ENCODE measurements around the gene CLK1.

DNA sequence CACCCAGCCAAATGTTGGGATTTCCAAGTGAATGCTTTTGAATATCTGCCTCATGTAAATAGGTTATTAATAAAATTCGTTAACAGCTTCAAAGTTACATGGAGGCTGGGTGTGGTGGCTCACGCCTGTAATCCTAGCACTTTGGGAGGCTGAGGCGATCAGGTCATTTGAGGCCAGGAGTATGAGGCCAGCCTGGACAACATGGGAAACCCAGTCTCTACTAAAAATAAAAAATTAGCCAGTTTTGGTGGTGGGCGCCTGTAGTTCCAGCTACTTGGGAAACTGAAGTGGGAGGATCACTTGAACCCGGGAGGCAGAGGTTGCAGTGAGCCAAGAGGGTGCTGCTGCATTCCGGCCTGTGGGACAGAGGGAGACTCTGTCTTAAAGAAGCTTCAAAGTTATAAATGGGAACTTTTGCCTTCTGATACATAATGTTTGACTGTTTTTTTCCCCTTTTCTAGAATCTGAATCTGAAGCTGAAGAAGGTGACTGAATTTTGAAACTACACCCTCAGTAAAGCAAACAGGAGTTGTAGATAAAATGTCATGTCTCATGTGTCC, 42.7 kb downstream of the CLK1 start:
- TF ChIP-seq, protein P1, sequence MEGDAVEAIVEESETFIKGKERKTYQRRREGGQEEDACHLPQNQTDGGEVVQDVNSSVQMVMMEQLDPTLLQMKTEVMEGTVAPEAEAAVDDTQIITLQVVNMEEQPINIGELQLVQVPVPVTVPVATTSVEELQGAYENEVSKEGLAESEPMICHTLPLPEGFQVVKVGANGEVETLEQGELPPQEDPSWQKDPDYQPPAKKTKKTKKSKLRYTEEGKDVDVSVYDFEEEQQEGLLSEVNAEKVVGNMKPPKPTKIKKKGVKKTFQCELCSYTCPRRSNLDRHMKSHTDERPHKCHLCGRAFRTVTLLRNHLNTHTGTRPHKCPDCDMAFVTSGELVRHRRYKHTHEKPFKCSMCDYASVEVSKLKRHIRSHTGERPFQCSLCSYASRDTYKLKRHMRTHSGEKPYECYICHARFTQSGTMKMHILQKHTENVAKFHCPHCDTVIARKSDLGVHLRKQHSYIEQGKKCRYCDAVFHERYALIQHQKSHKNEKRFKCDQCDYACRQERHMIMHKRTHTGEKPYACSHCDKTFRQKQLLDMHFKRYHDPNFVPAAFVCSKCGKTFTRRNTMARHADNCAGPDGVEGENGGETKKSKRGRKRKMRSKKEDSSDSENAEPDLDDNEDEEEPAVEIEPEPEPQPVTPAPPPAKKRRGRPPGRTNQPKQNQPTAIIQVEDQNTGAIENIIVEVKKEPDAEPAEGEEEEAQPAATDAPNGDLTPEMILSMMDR (IDR thresholded peaks at IDR 0.05) = no peak
- TF ChIP-seq MAZ (IDR thresholded peaks at IDR 0.05; ENCODE audit: borderline replicate concordance, low read depth, low read length) (no peak), TP53 (CRISPR knock-in tag; IDR thresholded peaks at IDR 0.05) (0 out of 2 replicates have a peak, but pooled peaks have one; percentile 42), EP300 (IDR thresholded peaks at IDR 0.05) (no peak), POLR2A (IDR thresholded peaks at IDR 0.05; ENCODE audit: low read length) (no peak)
- TF ChIP-seq, protein P2, sequence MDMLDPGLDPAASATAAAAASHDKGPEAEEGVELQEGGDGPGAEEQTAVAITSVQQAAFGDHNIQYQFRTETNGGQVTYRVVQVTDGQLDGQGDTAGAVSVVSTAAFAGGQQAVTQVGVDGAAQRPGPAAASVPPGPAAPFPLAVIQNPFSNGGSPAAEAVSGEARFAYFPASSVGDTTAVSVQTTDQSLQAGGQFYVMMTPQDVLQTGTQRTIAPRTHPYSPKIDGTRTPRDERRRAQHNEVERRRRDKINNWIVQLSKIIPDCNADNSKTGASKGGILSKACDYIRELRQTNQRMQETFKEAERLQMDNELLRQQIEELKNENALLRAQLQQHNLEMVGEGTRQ (IDR thresholded peaks at IDR 0.05) = no peak
